Smooth muscle cell (in vitro differentiated cells): ENCODE data around the gene RHBDL3. TPM values are rescaled to one million over a fixed set of nuclear protein-coding genes. Genes with fewer than 3 reads are reported as not detected.

Experiments used
- DNase-seq: peaks from one replicate; lab custom pipeline; 2025; ENCODE audit not compliant: unreplicated experiment; lab: John Stamatoyannopoulos, UW
- H2AFZ ChIP-seq: fragments of 200-600 bp; sonication (generic); 2 replicates; pipeline ENCODE4 v1.6.0; 2016; ENCODE audit warnings: antibody characterized with exemption, low read depth, mild to moderate bottlenecking
- H3F3A ChIP-seq: fragments of 200-600 bp; sonication (generic); 2 replicates; pipeline ENCODE4 v1.6.0; 2017; ENCODE audit warnings: antibody characterized with exemption, low read depth
- H3K27ac ChIP-seq: fragments of 200-600 bp; sonication (generic); 2 replicates; pipeline ENCODE4 v1.5.1; 2016; ENCODE audit warnings: low read depth, mild to moderate bottlenecking
- H3K27me3 ChIP-seq: fragments of 200-600 bp; sonication (generic); 2 replicates; pipeline ENCODE4 v1.6.1; 2016; ENCODE audit warnings: low read depth, mild to moderate bottlenecking
- H3K36me3 ChIP-seq: fragments of 200-600 bp; sonication (generic); 2 replicates; pipeline ENCODE4 v1.5.1; 2016; ENCODE audit warnings: low read depth
- H3K4me1 ChIP-seq: fragments of 200-600 bp; sonication (generic); 2 replicates; pipeline ENCODE4 v1.5.1; 2016; ENCODE audit warnings: low read depth
- H3K4me2 ChIP-seq: fragments of 200-600 bp; sonication (generic); 2 replicates; pipeline ENCODE4 v1.6.0; 2016; ENCODE audit warnings: mild to moderate bottlenecking
- H3K4me3 ChIP-seq: fragments of 200-600 bp; sonication (generic); 2 replicates; pipeline ENCODE4 v1.5.1; 2016; ENCODE audit warnings: mild to moderate bottlenecking
- H3K79me2 ChIP-seq: fragments of 200-600 bp; sonication (generic); 2 replicates; pipeline ENCODE4 v1.6.0; 2016; ENCODE audit warnings: low read depth, mild to moderate bottlenecking
- H3K9ac ChIP-seq: fragments of 200-600 bp; sonication (generic); 2 replicates; pipeline ENCODE4 v1.6.0; 2016; ENCODE audit warnings: low read depth
- H3K9me3 ChIP-seq: fragments of 200-600 bp; sonication (generic); replicated peaks from 2 replicates; pipeline ENCODE4 v1.5.1; 2016; ENCODE audit warnings: low read depth
- H4K20me1 ChIP-seq: fragments of 200-600 bp; sonication (generic); 2 replicates; pipeline ENCODE4 v1.6.0; 2016; ENCODE audit warnings: low read depth
- WGBS: methylation state at CpG from one replicate; pipeline ENCODE4 v1.1.7; 2016; ENCODE audit warnings: low lambda C conversion rate; 5-methylcytosine and 5-hydroxymethylcytosine counted together
- polyA plus RNA-seq: library from polyadenylated mRNA; unstranded; fragments of >200 nt; fragmentation: Nextera tagmentation; extraction: Ambion mirVana; gene quantifications from 2 replicates; pipeline ENCODE4 v1.2.1, GENCODE V29; 2016
- total RNA-seq: library from RNA; depleted of rRNA; stranded (reverse); fragments of >200 nt; gene quantifications from 2 replicates; pipeline ENCODE4 v1.2.3, GENCODE V29; 2014
- TF ChIP-seq, protein P1 (sequence below): fragments of 200-600 bp; sonication (generic); IDR thresholded peaks from 2 replicates; pipeline ENCODE4 v1.5.1; 2017; ENCODE audit warnings: borderline replicate concordance, mild to moderate bottlenecking, antibody characterized with exemption; ENCODE audit not compliant: insufficient read depth, poor library complexity, severe bottlenecking

Gene RHBDL3
- total and polyA plus RNA-seq, 2 experiments from 2014 or later = not detected

DNA sequence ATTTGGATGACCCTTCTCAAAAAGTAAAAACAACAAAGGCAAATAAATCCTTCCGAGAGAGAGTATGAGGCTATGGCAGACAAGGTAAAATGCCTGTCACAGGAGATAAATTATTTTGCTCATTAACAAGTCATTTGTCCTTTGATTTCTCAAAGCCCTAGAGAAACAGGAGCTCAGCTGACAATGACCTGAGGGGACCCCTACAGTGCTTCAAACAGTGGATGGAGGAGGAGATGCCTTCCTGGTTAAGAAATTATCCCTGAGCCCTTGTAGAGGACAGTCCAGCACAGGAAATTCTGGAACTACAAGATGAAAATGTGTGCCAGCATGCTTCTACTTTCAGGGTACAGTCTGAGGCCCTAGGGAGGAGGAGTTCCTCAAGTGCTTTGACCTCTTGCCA, 24.0 kb upstream of the RHBDL3 start:
- Histone ChIP-seq H3F3A (no peaks in the 10 kb centered on the region), H3K4me1 (no peaks in the 10 kb centered on the region), H3K9ac (no peak overlapping the region), H3K79me2 (no peaks in the 10 kb centered on the region), H3K4me2 (no peak overlapping the region), H3K9me3 (no peaks in the 10 kb centered on the region), H2AFZ (no peak overlapping the region), H3K27ac (no peak overlapping the region), H3K36me3 (no peaks in the 10 kb centered on the region), H3K27me3 (no peaks in the 10 kb centered on the region), H3K4me3 (no peak overlapping the region), H4K20me1 (no peaks in the 10 kb centered on the region)
- DNase-seq = no peak
- TF ChIP-seq, protein P1, sequence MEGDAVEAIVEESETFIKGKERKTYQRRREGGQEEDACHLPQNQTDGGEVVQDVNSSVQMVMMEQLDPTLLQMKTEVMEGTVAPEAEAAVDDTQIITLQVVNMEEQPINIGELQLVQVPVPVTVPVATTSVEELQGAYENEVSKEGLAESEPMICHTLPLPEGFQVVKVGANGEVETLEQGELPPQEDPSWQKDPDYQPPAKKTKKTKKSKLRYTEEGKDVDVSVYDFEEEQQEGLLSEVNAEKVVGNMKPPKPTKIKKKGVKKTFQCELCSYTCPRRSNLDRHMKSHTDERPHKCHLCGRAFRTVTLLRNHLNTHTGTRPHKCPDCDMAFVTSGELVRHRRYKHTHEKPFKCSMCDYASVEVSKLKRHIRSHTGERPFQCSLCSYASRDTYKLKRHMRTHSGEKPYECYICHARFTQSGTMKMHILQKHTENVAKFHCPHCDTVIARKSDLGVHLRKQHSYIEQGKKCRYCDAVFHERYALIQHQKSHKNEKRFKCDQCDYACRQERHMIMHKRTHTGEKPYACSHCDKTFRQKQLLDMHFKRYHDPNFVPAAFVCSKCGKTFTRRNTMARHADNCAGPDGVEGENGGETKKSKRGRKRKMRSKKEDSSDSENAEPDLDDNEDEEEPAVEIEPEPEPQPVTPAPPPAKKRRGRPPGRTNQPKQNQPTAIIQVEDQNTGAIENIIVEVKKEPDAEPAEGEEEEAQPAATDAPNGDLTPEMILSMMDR = no peak
- 88% methylated on average over 1 of the region's 1 CpG for WGBS

DNA sequence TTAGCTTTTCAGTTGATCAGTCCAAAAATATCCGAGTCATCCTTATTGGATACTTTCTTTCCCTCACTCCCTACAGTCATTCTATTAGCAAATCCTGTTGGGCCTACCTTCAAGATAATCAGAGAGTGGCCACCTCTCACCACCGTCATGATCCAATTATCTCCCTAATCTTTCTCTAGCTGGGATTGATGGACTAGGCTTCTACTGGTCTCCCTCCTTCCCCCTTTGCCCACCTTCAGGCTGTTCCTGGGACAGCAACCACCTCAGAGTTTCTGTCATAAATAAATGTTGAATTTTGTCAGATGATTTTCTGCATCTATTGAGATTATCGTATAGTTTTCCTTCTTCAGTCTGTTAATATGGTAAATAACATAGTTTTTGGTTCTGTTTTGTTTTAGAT, 16.2 kb upstream of the RHBDL3 start:
- no peak overlapping the region for H3K9ac ChIP-seq
- H3K27ac ChIP-seq = no peak overlapping the region
- no peak overlapping the region for H3K4me2 ChIP-seq
- TF ChIP-seq, protein P1 = no peak
- no peak for DNase-seq
- H3K36me3 ChIP-seq = no peaks in the 10 kb centered on the region
- H4K20me1 ChIP-seq = no peaks in the 10 kb centered on the region
- H3K4me1 ChIP-seq = no peaks in the 10 kb centered on the region
- H3K79me2 ChIP-seq = no peaks in the 10 kb centered on the region
- H3F3A ChIP-seq = no peaks in the 10 kb centered on the region
- no peaks in the 10 kb centered on the region for H3K9me3 ChIP-seq
- H3K4me3 ChIP-seq = no peak overlapping the region
- no peak overlapping the region for H2AFZ ChIP-seq
- WGBS = 85% methylated on average over 3 of the region's 3 CpGs
- H3K27me3 ChIP-seq = peaks cover 11% of the 10 kb centered on the region

GRCh38 chr17:32253117-32253611, 12.5 kb upstream of the RHBDL3 start:
- DNase-seq = peak; percentile 21
- TF ChIP-seq, protein P1 = peak; percentile 89
- Histone ChIP-seq H4K20me1 (no peaks in the 10 kb centered on the region), H3K79me2 (no peaks in the 10 kb centered on the region), H3K9me3 (no peaks in the 10 kb centered on the region), H3K4me1 (no peaks in the 10 kb centered on the region), H3K9ac (no peak overlapping the region), H2AFZ (no peak overlapping the region), H3K27me3 (peaks cover 25% of the 10 kb centered on the region), H3K36me3 (no peaks in the 10 kb centered on the region), H3K4me3 (no peak overlapping the region), H3K27ac (no peak overlapping the region), H3F3A (no peaks in the 10 kb centered on the region), H3K4me2 (no peak overlapping the region)
- WGBS = 57% methylated on average over 12 of the region's 12 CpGs

DNA sequence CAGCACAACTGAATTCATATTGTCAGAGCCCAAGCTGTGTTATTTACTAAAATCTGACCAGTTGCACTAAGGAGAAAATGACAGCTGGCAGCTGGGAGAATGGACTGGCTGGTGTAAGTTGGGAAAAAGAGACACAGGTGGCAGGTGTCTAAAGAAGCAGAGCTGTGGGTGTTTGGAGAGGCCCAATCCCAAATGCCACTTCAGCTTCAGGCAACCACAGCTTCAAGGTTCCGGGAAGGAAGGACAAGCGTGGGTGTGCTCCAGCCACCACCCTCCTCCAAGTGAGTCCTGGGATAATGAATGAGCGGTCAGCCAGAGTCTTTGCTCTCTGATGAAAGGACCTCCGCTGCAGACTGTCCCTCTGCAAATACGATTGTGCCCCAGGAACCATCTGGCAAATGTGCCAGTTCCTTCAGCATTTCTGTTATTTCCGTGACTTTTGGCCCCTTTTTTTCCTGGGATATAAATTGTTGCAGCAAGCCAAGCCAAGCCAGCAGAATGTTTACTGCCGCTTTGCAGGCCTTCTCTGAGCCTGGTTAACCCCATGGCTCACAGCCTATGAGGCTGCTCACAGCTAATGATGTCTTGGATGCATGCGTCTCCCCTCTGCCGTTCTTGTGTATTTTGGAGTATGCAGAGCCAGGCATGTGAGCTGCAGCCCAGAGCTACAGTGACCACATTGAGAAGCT, 9.5 kb upstream of the RHBDL3 start:
- Histone ChIP-seq H3F3A (no peaks in the 10 kb centered on the region), H3K36me3 (no peaks in the 10 kb centered on the region), H3K4me3 (no peak overlapping the region), H2AFZ (no peak overlapping the region), H3K4me2 (no peak overlapping the region), H4K20me1 (no peaks in the 10 kb centered on the region), H3K27ac (no peak overlapping the region), H3K9ac (no peak overlapping the region), H3K9me3 (no peaks in the 10 kb centered on the region), H3K4me1 (no peaks in the 10 kb centered on the region), H3K27me3 (peaks cover 33% of the 10 kb centered on the region), H3K79me2 (no peaks in the 10 kb centered on the region)
- WGBS = 90% methylated on average over 9 of the region's 9 CpGs
- no peak for DNase-seq
- TF ChIP-seq, protein P1 = no peak
